GM21737 (cell line): ENCODE measurements around the gene VPS35L.

Experiments
- ATAC-seq: cut with Tn5 transposase; IDR thresholded peaks from one replicate; pipeline ENCODE4 v1.9.1; 2021; ENCODE audit warnings: mild to moderate bottlenecking, moderate library complexity; ENCODE audit not compliant: unreplicated experiment

The VPS35L gene

DNA sequence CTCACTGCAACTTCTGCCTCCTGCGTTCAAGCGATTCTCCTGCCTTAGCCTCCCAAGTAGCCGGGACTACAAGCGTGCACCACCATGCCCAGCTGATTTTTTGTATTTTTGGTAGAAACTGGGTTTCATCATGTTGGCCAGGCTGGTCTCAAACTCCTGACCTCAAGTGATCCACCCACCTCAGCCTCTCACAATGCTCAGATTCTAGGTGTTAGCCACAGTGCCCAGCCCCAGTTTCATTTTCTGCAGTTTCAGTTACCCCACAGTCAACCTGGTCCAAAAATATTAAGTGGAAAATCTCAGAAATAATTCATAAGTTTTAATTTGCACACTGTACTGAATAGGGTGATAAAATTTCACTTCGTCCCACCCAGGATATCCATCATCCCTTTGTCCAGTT, 133.8 kb downstream of the VPS35L start:
- ATAC-seq, result no peak

DNA sequence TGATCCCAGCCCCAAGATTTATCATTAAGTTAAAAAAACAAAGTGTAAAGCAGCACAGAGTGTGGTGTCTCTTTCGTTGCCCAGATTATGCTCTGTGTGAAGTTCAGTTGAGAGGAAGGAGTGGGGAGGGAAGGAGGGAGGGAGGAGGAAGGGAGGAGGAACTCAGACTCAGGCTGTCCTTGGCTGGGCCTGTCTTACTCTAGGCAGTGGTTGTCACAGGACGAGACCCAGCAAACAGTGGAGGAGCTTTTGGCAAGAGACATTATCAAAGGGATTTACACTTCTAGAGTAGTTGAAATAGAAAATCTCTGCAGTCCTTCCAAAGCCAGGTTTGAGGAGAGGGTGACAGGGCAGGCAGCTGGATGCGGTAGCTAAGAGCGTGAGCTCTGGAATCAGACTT, 134.7 kb downstream of the VPS35L start:
- no peak for ATAC-seq

DNA sequence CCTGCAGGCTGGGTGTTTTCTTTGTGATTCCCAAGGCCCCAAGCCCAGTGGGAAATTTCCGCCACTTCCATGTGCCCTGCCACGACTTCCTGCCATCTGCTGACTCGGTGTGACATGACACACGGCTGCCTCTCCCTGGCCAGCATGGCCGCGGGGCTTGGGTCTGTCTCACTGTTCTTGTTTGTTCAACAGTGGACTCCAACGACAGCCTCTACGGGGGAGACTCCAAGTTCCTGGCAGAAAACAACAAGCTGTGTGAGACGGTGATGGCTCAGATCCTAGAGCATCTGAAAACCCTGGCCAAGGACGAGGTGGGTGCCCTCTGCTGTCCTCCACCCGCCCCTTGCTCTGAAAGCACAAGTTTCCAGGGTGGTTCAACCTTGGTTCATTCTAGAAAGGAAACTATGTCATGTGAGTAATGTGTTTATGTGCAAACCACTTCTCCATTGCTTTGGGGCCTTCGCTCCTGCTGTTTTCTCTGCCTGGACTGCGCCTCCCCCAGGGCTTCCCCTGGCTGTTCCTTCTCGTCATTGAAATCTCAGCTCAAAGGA, 135.7 kb downstream of the VPS35L start:
- no peak for ATAC-seq

DNA sequence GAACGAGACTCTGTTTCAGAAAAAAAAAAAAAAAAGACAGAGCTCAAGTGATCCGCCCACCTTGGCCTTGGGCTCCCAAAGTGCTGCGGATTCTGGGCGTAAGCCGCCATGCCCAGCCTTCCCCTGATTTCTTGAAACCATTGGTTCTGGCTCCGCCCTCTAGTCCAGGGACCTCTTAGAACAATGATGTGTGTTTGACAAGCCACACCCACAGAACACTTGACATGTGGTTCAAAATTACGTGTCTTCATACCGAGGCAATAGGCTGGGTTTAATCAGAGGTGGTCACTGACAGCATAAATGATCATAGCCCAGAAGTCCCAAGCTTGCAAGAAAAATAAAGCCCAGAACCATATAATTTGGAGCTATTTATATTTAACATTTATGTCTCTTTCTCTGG, 139.5 kb downstream of the VPS35L start:
- ATAC-seq, result no peak

DNA sequence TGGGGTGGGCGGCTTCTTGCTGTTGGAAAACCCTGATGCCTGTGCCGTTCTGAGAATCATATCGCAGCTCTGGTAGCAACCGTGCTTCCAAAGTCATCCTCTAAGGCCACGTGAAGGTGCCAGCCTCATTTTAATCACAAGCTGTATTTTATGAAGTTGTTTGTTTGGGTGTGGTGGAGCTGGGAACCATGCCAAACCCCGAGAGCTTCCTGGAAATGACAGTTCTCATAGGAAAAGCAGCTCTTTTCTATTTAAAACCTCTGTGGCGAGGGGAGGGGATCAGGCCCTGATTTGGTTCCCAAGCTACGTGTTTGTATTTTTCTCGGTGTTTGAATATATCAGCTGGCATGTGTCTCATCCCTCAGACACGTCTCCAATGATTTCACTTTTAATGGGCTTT, 140.8 kb downstream of the VPS35L start:
- ATAC-seq, result no peak

DNA sequence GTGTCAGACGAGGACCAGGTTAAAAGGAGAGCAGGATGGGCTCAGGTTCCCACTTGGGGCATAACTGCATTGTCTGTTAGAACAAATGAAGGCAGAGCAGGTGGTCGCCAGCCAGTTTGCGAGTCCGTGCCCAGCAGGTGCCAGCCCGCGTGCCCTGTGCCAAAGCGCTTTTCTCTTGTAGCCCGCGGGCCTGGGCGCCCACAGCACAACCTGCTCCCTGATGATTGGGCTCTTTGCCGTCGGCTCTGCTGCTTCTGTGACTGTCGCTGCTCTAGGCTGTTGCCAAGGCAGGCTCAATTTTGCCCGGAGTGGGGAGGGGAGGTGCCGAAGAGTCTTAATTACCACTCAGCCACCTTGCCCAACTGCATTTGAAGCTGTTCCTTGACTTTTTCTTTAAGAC, 141.5 kb downstream of the VPS35L start:
- ATAC-seq, result no peak

DNA sequence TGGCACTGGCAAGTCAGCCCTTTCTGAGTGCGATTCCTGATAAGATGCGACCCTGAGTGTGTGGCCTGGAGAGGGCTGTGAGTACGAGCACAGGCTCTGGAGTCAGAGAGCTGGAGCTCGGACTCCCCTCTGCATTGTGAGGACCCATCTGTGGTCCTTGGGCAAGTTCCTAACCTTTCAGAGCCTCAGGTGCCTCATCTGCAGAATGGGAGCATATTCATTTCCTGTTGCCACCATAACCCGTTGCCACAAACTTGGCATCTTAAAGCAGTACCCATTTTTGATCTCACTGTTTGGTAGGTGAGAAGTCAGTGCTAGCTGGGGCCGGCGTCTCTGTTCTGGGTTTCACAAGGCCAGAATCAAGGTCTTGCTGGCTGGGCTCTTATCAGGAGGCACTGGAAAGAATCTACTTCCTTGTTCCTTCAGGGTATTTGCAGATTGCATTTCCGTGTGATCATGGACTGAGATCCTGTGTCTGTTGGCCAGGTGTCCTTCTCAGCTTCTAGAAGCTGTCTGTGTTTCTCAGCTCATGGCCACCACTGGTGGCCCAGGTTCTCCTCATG, 142.3 kb downstream of the VPS35L start:
- no peak for ATAC-seq

DNA sequence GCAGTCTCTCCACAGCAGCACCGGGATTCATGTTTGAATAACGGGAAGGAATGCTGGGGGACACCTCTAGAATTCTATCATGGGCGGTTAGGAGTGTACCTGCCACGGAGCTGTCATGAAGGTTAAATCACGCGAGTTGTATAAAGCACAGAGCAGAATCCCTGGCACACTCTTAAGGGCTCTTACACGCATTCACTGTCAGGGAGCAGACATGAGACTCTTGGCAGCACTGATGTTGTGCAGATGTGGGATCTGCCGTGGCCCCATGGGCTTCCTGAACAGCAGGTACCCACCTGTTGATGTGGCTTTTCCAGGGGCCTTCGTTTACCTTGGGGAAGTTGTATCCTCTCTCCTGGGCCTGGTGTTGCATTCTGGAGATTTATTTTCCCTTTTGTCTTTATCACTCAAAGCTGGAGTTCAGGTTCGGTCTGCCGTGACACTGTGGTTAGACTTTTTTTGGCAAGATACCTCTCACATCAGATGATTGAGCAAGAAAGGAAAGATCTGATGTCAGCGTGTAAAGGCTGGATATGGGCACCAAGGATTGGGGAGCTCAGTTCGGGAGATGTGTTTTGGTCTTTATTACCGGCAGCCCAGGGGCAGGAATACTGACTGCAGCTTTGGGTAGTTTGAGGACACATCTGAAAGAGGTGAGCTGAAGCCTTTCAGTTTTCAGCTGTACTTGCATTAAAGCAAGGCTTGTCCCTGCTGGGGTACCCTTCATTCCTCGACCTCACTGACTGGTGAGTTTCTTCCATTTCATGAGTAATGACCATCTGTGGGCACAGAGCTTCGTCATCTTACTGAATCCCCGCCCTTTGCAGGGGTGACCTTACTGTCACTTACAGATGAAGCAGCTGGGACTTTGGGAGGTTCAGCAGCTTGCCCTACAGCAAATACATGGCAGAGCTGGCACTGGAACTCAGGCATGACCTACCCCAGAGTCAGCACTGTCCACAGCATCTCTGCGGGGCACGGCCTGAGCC, 143.3 kb downstream of the VPS35L start:
- no peak for ATAC-seq

DNA sequence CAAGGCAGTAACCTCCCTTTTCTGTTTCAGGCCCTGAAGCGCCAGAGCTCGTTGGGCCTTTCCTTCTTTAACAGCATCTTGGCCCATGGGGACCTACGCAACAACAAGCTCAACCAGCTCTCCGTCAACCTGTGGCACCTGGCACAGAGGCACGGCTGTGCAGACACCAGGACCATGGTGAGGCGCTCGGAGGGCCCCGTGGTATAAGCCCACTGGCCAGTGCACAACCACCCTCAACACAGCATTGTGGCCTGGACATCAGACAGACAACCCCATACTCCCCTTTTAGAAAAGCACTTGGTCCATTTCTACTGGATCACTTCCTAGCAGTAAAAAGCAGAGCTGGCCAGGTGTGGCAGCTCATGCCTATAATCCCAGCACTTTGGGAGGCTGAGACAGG, 144.0 kb downstream of the VPS35L start:
- ATAC-seq, result no peak

DNA sequence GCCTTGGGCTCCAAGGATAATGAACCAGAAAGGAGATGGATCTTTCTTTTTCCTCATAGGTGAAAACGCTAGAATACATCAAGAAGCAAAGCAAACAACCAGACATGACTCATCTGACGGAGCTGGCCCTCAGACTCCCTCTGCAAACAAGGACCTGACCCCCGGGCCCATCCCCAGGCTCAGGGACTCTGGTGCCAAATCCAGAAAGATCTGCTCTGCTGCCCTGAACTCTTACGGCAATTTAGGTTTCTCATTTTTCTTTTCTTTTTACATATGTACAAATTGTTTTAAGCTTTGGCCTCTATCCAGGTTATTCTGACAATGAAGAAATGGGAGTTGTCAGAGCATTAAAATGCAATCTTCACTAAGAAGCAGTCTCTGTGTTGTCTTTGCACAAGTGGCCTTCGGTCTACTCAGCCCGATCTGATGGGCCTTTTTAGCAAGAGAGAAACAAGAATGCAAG, 144.8 kb downstream of the VPS35L start:
- no peak for ATAC-seq

DNA sequence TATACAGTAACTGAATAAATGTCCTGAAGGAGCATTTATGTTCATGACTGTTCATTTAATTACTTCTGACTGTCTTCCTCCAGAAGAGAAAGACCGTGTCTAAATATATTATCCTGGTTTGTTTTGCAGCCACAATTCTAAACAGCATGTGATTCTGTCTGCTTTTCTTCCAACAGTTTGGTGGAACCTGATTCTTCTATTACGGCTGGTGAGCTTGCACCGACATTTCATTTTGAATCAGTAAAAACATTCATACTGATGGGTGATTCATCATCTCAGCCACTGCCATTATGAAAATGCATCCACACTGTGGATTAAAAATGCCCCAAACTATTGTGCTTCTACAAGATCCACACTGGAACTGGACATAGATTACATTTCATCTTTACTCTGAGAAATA, 145.6 kb downstream of the VPS35L start:
- ATAC-seq, result no peak

DNA sequence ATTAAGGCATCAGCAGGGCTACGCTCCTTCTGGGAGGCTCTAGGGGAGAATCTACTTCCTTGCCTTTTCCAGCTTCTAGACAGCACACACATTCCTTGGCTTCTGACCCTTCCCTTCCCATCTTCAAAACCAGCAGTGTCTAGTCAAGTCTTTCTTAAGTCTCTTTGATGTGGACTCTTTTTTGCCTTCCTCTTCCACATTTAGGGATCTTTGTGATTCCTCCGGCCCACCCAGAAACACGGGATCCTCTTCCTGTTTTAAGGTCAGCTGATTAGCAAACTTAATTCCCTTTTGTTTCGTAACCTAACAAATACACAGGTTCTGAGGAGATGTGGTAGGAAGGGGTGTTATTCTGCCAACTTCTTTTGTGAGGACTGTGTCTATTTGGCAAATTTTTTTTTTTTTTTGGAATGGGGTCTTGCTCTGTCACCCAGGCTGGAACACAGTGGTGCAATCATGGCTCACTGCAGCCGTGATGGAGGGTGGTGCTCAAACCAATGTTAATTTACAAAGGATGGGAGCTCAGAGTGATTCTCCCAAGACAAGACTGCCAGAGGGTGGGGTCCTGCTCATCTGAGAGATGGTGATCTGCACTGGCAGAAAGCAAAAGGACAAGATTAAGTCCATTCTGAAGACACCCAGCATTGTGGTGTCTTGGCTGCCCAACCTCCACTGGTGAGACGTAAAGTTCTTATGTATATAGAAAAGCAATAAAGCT, 147.8 kb downstream of the VPS35L start:
- no peak for ATAC-seq

DNA sequence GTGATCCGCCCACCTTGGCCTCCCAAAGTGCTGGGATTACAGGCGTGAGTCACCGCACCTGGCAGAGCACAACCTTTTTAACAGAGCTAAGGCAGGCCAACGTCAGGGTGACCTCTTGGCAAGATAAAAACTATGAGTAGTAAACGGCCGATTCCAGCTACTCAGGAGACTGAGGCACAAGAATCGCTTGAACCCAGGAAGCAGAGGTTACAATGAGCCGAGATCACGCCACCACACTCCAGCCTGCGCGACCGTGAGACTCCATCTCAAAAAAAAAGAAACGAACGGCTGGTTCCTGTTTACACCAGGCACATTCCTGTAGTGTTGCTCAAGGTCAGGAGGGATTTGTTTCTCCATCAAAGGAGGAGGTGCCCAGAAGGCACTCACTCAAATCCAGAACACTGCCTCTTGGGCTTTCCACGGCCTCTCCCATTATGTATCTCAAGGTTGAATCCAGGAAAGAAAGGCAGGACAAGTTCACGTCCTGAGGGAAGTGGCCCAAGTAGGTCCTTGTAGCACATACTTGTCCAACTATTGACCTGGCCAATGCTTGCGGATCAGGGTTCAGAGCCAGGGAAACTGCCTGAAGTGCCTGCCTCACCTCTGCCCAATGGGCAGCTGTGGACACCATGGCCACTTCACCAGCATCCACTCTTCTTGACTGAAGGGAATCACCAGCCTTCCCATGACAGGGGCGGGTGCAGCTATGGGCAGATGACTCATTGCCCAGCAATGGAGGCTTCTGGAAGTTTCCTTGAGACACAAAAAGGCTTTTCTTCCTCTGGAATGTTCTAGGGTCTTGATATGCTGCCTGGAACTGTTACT, 149.0 kb downstream of the VPS35L start:
- no peak for ATAC-seq

DNA sequence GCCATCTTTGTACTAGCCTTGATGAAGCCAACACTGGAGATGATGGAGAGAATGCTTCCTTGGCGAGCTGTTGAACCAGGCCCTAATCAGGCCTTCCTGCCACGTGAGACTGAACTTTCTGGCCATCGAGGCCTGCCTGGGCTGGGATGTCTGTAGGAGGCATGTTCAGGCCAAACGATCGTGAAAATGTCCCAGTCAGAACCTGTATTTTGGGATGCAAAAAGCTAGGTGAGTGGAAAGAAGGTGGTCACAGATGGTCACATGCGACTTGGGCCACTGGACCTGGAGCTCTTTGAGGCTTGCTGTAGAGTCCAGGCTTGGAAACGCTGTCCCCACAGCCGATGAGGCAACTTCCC, 149.6 kb downstream of the VPS35L start:
- no peak for ATAC-seq

DNA sequence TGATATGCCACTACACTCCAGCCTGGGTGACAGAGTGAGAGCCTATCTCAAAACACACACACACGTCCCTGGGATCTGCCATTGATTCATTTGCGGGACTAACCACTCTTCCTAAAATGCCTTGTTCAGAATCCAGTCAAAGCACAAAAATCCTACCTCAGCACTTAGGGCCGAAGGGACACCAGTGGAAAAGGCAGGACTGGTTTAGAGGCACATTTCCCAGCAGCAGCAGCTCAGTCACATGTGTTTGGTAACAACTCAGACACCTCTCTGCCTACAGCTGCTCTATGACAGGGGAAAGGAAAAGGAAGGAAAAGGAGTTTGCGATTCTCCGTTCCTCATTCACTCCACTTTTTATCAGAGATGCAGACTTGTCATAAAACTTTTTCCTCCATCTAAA, 150.3 kb downstream of the VPS35L start:
- ATAC-seq, result no peak

DNA sequence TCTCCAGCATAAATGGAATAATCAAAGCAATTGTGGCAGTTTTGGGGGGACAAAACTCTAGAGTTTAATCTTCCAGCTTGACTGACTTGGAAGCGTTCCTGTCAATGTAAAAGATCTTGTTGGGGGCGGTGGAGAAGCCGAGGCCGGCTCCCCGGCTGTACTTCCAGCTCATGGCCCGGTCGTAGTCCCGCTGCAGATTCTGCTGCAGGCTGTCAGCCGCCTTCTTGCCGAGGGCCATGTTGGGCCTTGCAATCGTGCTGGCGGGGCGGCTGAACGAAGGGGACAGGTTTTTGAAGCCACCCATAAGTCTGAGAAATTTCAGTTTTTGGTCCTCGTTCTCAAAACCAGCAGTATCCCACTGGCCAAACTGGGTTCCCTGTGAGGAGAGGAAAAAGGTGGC, 151.3 kb downstream of the VPS35L start:
- no peak for ATAC-seq

DNA sequence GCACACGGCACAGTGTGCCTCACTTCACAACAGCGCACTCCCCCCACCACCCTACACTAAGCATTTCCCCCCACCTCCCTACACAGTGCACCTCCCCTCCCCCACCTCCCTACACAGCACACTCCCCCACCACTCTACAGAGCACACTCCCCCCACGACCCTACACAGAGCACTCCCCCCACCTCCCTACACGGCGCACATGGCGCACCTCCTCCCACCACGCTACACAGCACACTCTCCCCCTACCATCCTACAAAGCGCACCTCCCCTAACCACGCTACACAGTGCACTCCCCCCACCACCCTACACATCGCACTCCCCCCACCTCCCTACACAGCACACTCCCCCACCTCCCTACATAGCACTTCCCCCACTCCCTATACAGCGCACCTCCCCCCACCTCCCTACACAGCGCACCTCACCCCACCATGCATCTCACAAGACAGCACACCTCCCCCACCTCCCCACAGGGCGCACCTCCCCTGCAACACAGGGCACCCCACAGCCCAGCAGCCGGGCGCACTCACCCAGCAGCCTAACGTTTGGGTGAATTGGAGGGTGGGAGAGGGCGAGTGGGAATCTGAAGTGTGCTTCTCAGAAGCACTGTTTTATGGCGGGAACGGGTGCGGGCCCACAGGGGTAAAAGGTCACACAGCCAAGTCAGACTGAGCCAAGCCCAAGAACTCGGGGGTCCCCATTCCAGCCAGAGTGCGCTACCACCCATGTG, 152.2 kb downstream of the VPS35L start:
- ATAC-seq, result no peak

DNA sequence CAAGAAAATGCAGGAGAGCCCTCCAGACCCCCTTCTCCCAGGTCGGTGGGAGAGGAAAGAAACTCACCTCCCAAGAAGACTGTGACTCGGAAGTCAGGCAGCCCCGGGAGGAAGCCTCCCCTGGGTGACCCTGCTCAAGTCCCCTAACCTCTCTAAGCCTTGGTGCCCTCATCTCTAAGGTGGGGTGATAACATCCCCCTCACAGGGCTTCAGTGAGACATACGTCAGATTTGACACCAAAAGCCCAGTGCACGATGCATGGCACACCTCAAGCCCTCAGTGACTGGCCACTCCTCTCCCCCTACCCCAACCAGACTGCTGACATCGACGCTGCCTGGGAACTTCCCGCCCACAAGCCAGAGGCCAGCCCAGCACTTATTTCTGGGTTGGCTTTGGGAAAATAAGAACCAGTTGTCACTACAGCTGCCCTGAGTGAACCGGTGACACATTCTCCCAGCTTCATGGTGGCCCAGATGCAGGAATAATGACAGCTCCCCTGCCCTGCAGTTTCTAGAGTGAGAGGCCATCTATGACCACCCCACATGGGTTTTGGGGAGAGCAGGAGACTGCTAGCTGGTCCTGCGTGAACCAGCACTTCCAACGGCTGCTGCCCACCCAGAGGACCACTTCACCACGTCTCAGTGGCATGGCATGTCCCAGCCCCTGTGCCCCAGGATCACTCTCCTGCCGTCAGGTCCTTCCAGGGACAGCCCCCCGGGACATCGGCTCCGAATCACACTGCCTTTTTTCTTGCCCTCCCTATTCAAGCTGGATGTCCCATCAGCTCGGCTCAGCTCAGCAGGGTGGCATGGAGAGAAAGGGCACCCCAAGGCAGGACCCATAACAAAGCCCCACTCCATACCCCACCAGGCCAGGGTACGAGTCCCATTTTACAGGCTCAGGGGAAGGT, 153.0 kb downstream of the VPS35L start:
- ATAC-seq, result no peak
